ENCODE data around the gene ALOX5.

GRCh38 chr10:45466784-45467183 lies 92.8 kb downstream of the ALOX5 start:
- TF ChIP-seq, protein P1, sequence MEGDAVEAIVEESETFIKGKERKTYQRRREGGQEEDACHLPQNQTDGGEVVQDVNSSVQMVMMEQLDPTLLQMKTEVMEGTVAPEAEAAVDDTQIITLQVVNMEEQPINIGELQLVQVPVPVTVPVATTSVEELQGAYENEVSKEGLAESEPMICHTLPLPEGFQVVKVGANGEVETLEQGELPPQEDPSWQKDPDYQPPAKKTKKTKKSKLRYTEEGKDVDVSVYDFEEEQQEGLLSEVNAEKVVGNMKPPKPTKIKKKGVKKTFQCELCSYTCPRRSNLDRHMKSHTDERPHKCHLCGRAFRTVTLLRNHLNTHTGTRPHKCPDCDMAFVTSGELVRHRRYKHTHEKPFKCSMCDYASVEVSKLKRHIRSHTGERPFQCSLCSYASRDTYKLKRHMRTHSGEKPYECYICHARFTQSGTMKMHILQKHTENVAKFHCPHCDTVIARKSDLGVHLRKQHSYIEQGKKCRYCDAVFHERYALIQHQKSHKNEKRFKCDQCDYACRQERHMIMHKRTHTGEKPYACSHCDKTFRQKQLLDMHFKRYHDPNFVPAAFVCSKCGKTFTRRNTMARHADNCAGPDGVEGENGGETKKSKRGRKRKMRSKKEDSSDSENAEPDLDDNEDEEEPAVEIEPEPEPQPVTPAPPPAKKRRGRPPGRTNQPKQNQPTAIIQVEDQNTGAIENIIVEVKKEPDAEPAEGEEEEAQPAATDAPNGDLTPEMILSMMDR (IDR thresholded peaks at IDR 0.05), result no peak
- TF ChIP-seq POLR2A (IDR thresholded peaks at IDR 0.05), result no peak

All from transverse colon (tissue), 3 donors.